Astrocyte (in vitro differentiated cells and primary cell): ENCODE measurements around the gene KDM2B. TPM values are rescaled to one million over a fixed set of nuclear protein-coding genes. Genes with fewer than 3 reads are reported as not detected.

ENCODE experiments used
- DNase-seq: peaks from one replicate; pipeline ENCODE4 v3.0.0-alpha.2; 2010; ENCODE audit warnings: low read depth
- FAIRE-seq: peaks from 2 replicates; lab custom pipeline; 2011; peaks lifted over from hg19 to GRCh38; lab: Jason Lieb, UNC
- H2AFZ ChIP-seq: 2 replicates; pipeline ENCODE4 v1.6.0; 2012; ENCODE audit warnings: low read depth, low read length, inconsistent platforms
- H3K27ac ChIP-seq: 2 replicates; pipeline ENCODE4 v1.5.1; 2011; ENCODE audit warnings: low read depth, low read length, inconsistent platforms
- H3K27me3 ChIP-seq: 2 replicates; pipeline ENCODE4 v1.6.0; 2011; ENCODE audit warnings: low read length, inconsistent platforms; ENCODE audit not compliant: insufficient read depth
- H3K36me3 ChIP-seq: 2 replicates; pipeline ENCODE4 v1.5.1; 2011; ENCODE audit warnings: low read length, inconsistent platforms; ENCODE audit not compliant: insufficient read depth
- H3K4me1 ChIP-seq: 2 replicates; pipeline ENCODE4 v1.5.1; 2011; ENCODE audit warnings: low read length, inconsistent platforms; ENCODE audit not compliant: insufficient read depth
- H3K4me2 ChIP-seq: 2 replicates; pipeline ENCODE4 v1.6.0; 2012; ENCODE audit warnings: low read length, inconsistent platforms
- H3K4me3 ChIP-seq: 2 replicates; pipeline ENCODE4 v1.5.1; 2011; ENCODE audit warnings: low read depth, mild to moderate bottlenecking, low read length, inconsistent platforms; ENCODE audit not compliant: insufficient read depth
- H3K79me2 ChIP-seq: 2 replicates; pipeline ENCODE4 v1.6.0; 2012; ENCODE audit warnings: mild to moderate bottlenecking, low read length, inconsistent platforms; ENCODE audit not compliant: insufficient read depth
- H3K9ac ChIP-seq: 2 replicates; pipeline ENCODE4 v1.6.0; 2012; ENCODE audit warnings: mild to moderate bottlenecking, low read length, inconsistent platforms
- H3K9me3 ChIP-seq: 2 replicates; pipeline ENCODE4 v1.5.1; 2012; ENCODE audit warnings: low read depth, mild to moderate bottlenecking, low read length, inconsistent platforms; ENCODE audit not compliant: insufficient read depth
- H4K20me1 ChIP-seq: 2 replicates; pipeline ENCODE4 v1.6.0; 2012; ENCODE audit warnings: low read length, inconsistent platforms; ENCODE audit not compliant: insufficient read depth
- H3K27ac Mint-ChIP-seq: one replicate; pipeline ENCODE4 v1.8.0; 2021; ENCODE audit warnings: mild to moderate bottlenecking, mixed read lengths; ENCODE audit not compliant: unreplicated experiment
- H3K27me3 Mint-ChIP-seq: one replicate; pipeline ENCODE4 v1.8.0; 2021; ENCODE audit warnings: low read depth, mixed read lengths; ENCODE audit not compliant: unreplicated experiment
- H3K36me3 Mint-ChIP-seq: one replicate; pipeline ENCODE4 v1.8.0; 2021; ENCODE audit warnings: low read depth, mixed read lengths; ENCODE audit not compliant: unreplicated experiment
- H3K4me1 Mint-ChIP-seq: one replicate; pipeline ENCODE4 v1.8.0; 2021; ENCODE audit warnings: low read depth, mixed read lengths; ENCODE audit not compliant: unreplicated experiment
- H3K4me3 Mint-ChIP-seq: one replicate; pipeline ENCODE4 v1.8.0; 2021; ENCODE audit warnings: mild to moderate bottlenecking, moderate library complexity, mixed read lengths; ENCODE audit not compliant: unreplicated experiment
- H3K9me3 Mint-ChIP-seq: one replicate; pipeline ENCODE4 v1.8.0; 2021; ENCODE audit warnings: mild to moderate bottlenecking, mixed read lengths; ENCODE audit not compliant: unreplicated experiment
- CTCF ChIP-seq: IDR thresholded peaks from 2 replicates; pipeline ENCODE4 v1.5.1; 2011; ENCODE audit warnings: low read depth, mild to moderate bottlenecking, inconsistent platforms, low read length, moderate library complexity; ENCODE audit not compliant: insufficient read depth
- EZH2 ChIP-seq: IDR thresholded peaks from 2 replicates; pipeline ENCODE4 v1.6.1; 2012; ENCODE audit warnings: mild to moderate bottlenecking, low read length, inconsistent platforms; ENCODE audit not compliant: insufficient read depth
- total RNA-seq: library from RNA; stranded (reverse); gene quantifications from 2 replicates; pipeline ENCODE4 v1.2.1, GENCODE V29; 2021

Gene KDM2B
- total RNA-seq, 1 donor from 2014 or later: 23.4 TPM

- H3K4me3 ChIP-seq: no peak overlapping the region
- H3K9ac ChIP-seq: no peak overlapping the region
- H3K9me3 ChIP-seq: no peaks in the 10 kb centered on the region
- H3K79me2 ChIP-seq: peaks cover 64% of the 10 kb centered on the region
- Mint-ChIP-seq H3K27ac (no peak overlapping the region), H3K27me3 (no peaks in the 10 kb centered on the region), H3K4me1 (peaks cover 4% of the 10 kb centered on the region), H3K9me3 (no peaks in the 10 kb centered on the region), H3K4me3 (no peak overlapping the region), H3K36me3 (peaks cover 4% of the 10 kb centered on the region)
- H3K27me3 ChIP-seq: no peaks in the 10 kb centered on the region
- FAIRE-seq (no peak), DNase-seq (no peak)
- no peak for TF ChIP-seq EZH2
- no peak for TF ChIP-seq CTCF
- H3K4me2 ChIP-seq: no peak overlapping the region
- H3K27ac ChIP-seq: no peak overlapping the region
- H3K36me3 ChIP-seq: no peaks in the 10 kb centered on the region
- H2AFZ ChIP-seq: no peak overlapping the region
- H3K4me1 ChIP-seq: no peaks in the 10 kb centered on the region
- peaks cover 63% of the 10 kb centered on the region for H4K20me1 ChIP-seq
Observed at GRCh38 chr12:121453629-121454028, 127.2 kb downstream of the KDM2B start.

DNA sequence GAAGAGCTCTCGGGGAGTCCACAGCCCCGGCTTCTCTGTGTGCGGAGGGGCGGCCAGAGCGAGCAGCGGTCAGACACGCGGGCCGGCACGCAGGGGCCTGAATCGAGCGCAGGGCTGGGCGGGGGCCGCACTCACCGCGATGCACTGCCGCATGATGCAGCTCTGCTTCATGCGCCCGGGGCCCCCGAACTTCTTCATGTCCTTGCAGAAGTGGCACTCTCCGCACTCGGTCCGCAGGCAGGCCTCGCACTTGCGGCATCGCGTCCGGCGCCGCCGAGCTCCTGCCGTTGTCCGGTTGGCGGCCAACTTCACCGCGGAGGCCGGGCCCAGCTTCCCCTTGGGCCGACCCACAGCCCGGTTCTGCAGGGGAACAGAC, 127.8 kb downstream of the KDM2B start:
- TF ChIP-seq CTCF (no peak), EZH2 (no peak)
- Histone ChIP-seq H3K36me3 (no peaks in the 10 kb centered on the region), H3K79me2 (peaks cover 57% of the 10 kb centered on the region), H3K27me3 (no peaks in the 10 kb centered on the region), H3K9ac (no peak overlapping the region), H3K4me2 (no peak overlapping the region), H3K4me3 (no peak overlapping the region), H4K20me1 (peaks cover 60% of the 10 kb centered on the region), H2AFZ (no peak overlapping the region), H3K4me1 (no peaks in the 10 kb centered on the region), H3K9me3 (no peaks in the 10 kb centered on the region), H3K27ac (no peak overlapping the region)
- no peak for FAIRE-seq
- H3K4me1 Mint-ChIP-seq: peaks cover 4% of the 10 kb centered on the region
- H3K27ac Mint-ChIP-seq: no peak overlapping the region
- H3K36me3 Mint-ChIP-seq: peaks cover 4% of the 10 kb centered on the region
- H3K4me3 Mint-ChIP-seq: no peak overlapping the region
- no peak for DNase-seq
- H3K27me3 Mint-ChIP-seq: no peaks in the 10 kb centered on the region
- H3K9me3 Mint-ChIP-seq: no peaks in the 10 kb centered on the region

- Mint-ChIP-seq H3K4me1 (peaks cover 3% of the 10 kb centered on the region), H3K36me3 (peaks cover 4% of the 10 kb centered on the region), H3K27me3 (no peaks in the 10 kb centered on the region), H3K9me3 (no peaks in the 10 kb centered on the region), H3K4me3 (no peak overlapping the region), H3K27ac (no peak overlapping the region)
- DNase-seq: no peak
- H3K9ac ChIP-seq: no peak overlapping the region
- H3K36me3 ChIP-seq: no peaks in the 10 kb centered on the region
- TF ChIP-seq CTCF: no peak
- TF ChIP-seq EZH2: no peak
- H3K4me3 ChIP-seq: no peak overlapping the region
- no peaks in the 10 kb centered on the region for H3K27me3 ChIP-seq
- no peak overlapping the region for H3K4me2 ChIP-seq
- no peaks in the 10 kb centered on the region for H3K9me3 ChIP-seq
- peaks cover 52% of the 10 kb centered on the region for H3K79me2 ChIP-seq
- peaks cover 55% of the 10 kb centered on the region for H4K20me1 ChIP-seq
- H3K27ac ChIP-seq: no peak overlapping the region
- FAIRE-seq: no peak
- no peak overlapping the region for H2AFZ ChIP-seq
- H3K4me1 ChIP-seq: no peaks in the 10 kb centered on the region
Observed at GRCh38 chr12:121452340-121452984, 128.4 kb downstream of the KDM2B start.
